NCI-H460 (cell line): ENCODE data around the gene THAP11. TPM values are rescaled to one million over a fixed set of nuclear protein-coding genes. Genes with fewer than 3 reads are reported as not detected.
"Not testable (repeated sequence)": the region's sequence is repeated elsewhere in the genome, so short reads cannot be mapped to it uniquely, and the experiment has no call there.

Source experiments
- DNase-seq: peaks from one replicate; pipeline ENCODE4 v3.0.0-alpha.2; 2016; ENCODE audit warnings: low read depth; ENCODE audit errors: extremely low read depth
- total RNA-seq: library from RNA; depleted of rRNA; stranded (reverse); fragments of >200 nt; shearing (Covaris generic); gene quantifications from 2 replicates; pipeline ENCODE4 v1.2.3, GENCODE V29; 2014

THAP11 gene
- total RNA-seq, 1 experiment from 2014 or later: 43.6 TPM

DNA sequence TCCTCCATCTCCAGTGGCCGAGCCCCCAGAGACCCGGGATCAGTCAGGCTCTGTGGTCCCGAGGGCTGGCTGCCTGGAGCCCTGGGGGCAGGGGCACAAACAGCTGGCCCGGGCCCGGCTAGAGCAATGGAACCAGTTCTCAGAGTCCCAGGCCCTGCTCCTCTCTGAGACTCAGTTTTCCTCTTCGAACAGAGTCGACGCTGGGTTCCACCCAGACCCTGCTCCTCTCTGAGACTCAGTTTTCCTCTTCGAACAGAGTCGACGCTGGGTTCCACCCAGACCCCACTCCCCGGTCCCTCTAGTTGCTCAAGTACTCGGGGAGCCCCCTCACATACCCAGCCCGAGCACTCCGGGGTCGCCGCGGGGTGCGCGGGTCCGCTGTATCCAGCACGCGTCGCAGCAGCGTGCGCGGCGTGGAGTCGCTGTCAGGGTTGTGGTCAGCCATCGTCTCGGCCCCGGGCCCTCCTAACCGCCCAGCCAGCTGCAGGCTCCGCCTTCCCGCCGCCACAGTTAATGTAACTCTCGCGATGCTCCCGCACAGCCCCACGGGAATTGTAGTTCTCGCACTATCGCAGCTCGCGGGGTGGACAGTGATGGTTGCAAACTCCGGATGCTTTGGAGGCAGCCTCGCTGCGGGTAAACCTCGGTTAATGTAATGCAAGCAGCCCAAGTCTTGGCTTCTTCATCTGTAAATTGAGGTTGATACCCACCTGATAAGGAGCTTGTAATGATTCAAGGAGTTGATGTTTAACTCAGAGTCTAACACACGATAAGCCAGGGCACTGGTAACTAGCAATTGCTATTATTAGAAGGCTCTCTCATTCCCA is 8.5 kb upstream of the THAP11 start:
- DNase-seq: peak; percentile 92

DNA sequence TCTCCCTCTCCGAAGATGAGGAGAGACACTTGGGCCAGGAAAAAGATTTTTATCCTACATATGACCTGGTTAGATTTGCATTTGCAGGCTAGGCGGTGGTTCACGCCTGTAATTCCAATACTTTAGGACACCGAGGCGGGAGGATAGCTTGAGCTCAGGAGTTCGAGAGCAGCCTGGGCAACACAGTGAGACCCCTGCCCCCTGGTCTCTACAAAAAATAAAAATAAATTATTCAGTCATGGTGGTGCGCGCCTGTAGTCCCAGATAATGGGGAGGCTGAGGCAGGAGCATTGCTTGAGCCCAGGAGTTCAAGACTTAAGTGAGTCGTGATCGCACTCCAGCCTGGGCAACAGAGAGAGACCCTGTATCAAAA is 7.9 kb upstream of the THAP11 start:
- DNase-seq: no peak

DNA sequence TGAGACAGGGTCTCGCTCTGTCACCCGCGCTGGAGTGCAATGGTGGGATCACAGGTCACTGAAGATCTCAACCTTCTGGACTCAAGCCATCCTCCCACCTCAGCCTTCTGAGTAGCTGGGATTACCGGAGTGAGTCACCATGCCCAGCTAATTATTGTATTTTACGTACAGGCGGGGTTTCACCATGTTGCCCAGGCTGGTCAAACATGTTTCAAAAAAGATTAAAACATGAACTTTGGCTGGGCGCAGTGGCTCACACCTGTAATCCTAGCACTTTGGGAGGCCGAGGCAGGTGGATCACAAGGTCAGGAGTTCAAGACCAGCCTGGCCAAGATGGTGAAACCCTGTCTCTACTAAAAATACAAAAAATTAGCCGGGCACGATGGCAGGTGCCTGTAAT is 4.9 kb upstream of the THAP11 start:
- DNase-seq: not testable (repeated sequence)

- no peak for DNase-seq
Measured at GRCh38 chr16:67837811-67838210, 4.3 kb upstream of the THAP11 start.

GRCh38 chr16:67841198-67841815 is 813 bp upstream of the THAP11 start:
- no peak for DNase-seq

GRCh38 chr16:67842509-67843342 is 606 bp downstream of the THAP11 start:
- no peak for DNase-seq

GRCh38 chr16:67843343-67843765 is 1.2 kb downstream of the THAP11 start:
- no peak for DNase-seq

DNA sequence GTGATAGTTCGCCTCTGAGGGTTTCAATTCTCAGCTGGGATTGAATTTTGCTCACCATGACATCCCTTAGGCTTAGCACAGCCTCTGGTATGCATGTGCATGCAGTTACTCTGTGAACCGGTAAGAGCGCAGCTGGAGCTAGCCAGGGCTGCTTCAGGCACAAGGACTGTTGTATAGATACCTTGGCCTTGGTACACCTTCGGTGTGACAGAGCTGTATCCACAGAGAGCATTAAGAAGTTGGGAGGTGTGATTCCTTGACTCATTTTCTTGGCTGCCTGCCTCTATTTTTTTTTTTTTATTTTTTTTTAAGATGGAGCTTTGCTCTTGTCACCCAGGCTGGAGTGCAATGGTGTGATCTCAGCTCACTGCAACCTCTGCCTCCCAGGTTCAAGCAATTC is 2.4 kb downstream of the THAP11 start:
- no peak for DNase-seq

GRCh38 chr16:67845291-67846062 is 3.4 kb downstream of the THAP11 start:
- DNase-seq: no peak

DNA sequence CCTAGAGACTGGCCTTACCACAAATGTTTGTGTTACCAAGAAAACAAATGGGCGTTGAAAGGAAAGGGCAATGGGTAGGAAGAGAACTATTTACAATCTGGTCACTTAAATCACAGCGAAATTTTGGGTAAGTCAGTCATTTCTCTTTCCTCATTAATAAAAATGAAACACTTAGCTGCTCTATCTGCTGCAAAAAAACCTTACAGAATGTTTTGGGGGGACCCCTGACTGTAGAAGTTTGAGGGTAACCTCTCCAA is 3.9 kb downstream of the THAP11 start:
- DNase-seq: no peak

DNA sequence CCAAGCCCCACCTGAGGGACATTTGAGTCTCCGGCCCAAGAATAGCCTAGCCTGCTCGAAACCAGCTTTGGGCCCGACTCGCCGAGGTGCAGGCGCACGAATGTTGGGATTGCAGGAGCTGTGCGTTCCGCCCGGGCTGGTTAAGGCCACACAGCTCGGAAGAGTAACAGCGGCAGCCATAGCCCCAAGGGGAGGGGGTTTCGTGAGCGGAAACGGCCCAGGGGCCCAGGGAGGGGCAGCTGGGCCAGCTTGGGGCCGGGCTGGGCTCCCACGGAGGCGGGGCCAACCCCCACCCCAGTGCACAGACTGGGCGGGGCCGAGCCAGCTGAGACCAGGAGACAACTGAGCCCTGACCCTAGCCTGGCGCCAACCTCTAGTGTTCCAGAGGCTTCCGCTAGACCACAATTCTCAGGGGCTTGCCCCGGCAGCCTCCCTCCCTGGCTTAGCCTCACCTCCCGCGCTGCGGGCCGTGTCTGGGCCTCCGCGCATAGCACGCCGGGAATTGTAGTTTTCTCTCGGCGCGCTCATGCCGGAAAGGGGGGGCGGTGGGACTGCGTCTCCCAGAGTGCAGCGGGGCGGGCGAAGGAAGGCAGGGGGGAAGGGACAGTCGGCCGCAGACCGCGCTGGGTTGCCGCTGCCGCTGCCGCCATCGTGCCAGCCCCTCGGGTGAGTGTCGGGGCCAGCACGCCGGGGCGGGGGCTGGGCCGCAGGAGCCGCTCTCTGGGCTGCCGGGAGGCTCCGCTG is 4.4 kb downstream of the THAP11 start, which contains the start of gene NUTF2:
TSS of gene NUTF2 (plus strand) at position 614 of the 744 bp plus-strand sequence. CDS start 18,198 bp downstream, outside the sequence.
- peak; percentile 95 for DNase-seq

DNA sequence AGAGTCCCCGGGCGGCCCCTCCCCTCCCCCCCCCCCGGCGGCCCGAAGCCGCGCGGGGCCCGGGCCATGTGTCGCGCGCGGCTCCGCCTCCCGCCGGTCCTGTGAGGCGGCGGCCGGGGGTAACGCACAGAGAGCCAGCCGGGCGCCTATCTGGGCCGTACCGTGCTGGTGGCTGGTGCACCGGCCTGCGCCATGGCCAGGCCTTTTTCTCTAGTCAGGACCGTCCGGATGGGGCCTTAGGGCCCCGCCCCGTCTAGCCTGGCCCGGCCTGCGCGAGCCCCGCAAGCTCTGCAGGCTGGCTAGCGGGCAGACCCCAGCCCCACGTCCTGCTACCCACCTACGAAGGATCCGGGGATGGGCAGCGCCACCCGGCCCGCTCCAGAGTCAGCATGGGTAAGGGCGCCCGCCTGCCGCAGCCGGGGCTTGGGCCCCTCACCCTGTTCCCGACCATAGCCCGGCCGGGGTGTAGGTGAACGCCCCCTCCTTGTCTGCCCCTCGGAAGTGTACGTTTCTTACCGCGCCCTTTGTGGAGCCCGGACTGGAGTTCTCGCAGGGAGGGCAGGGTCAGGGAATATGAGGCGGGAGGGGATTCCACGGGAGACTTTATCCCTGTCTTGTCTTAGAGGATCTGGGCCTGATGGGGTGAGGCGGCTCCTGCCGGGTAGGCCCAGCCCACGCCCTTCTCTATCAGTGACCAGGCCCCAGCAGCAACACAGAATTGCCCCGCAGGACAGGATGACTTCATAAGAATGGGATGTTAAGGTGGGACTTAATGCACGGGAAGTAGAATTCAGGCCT is 5.1 kb downstream of the THAP11 start, which contains the start of gene CENPT:
TSS of gene CENPT (minus strand) at position 630 of the 798 bp plus-strand sequence. CDS start 13,834 bp downstream, outside the sequence.
- DNase-seq: no peak

DNA sequence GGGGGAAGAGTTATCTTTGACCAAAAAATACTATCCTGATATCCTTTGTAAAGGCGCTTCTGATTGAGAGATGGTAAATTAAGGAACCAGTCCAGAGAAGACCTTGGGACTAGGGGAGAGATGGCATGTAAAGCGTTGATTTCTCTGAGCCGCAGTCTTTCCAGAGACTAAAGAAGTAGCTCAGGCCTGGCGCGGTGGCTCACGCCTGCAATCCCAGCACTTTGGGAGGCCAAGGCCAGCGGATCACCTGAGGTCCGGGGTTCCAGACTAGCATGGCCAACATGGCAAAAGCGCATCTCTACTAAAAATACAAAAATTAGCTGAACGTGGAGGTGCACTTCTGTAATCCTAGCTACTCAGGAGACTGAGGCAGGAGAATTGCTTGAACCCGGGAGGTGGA is 6.0 kb downstream of the THAP11 start:
- no peak for DNase-seq

DNA sequence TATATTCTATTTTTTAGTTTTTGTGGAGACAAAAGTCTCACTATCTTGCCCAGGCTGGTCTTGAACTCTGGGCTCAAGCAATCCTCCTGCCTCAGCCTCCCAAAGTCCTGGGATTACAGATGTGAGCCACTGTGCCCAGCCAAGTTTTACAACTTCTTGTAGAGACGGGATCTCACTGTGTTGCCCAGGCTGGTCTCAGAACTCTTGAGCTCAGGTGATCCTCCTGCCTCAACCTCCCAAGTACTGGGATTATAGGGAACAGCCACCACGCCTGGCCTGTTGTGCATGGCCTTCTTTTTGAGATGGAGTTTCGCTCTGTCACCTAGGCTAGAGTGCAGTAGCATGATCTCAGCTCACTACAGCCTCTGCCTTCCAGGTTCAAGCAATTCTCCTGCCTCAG is 11.6 kb downstream of the THAP11 start:
- DNase-seq: no peak

- no peak for DNase-seq
Measured at GRCh38 chr16:67855789-67856188, 13.7 kb downstream of the THAP11 start.

DNA sequence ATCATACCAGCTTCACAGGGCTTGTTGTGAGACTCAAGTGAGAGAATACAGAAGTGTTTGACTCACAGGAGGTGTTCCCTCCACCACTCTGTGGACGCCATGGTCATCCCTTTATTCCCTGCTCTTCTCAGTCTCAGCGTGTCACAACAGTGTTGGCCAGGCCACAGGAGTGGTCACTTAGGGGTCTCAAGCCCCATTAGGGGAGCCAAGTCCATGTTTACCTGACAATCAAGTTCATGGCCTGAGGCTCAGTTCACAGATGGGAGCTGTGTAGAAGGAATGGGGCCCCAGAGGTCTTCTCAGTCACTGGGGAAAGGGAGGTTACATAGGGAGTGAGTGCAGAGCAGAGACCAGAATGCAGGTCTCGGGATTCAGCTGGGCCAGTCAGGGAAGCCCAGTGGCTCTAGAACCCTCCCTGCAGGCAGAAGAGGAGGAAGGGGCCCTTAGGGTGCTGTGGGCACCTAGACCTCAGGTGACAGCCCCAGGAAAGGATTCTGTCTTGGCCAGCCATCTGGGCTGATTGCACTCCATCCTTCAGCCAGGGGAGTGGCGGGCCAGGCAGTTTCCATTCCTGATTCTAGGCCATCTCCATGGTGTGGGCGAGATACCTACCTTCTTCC is 14.9 kb downstream of the THAP11 start:
- DNase-seq: no peak

GRCh38 chr16:67857547-67858233 is 15.6 kb downstream of the THAP11 start:
- DNase-seq: no peak

DNA sequence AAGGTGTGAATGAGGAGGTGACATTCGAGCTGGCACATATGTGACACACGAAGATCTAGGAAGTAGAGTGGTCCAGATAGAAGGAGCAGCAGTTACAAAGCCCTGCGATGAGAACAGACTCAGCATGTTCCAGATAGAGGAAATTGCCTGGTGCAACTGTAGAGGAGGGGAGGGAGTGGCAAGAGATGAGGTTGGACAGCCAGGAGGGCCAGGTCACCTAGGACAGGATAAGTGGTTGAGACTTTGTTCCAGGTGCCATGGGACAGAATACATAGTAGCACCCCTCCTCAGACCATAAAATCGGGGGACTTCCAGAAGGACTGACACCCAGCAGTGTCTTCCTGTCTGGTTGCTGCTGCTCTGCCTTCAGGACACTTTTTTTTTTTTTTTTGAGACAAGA is 16.4 kb downstream of the THAP11 start:
- no peak for DNase-seq
